G401.6 (cell line): ENCODE data around the gene OSBPL7.

Experiments used
- FAIRE-seq: peaks from 2 replicates; lab custom pipeline; 2012; peaks lifted over from hg19 to GRCh38; lab: Jason Lieb, UNC

OSBPL7 gene

GRCh38 chr17:47821424-47822391 is at the start of gene OSBPL7:
OSBPL7 (minus strand) TSS chr17:47821794; CDS start chr17:47820278, 1,516 bp downstream.
- peak; percentile 77 for FAIRE-seq

GRCh38 chr17:47871048-47871447 is 49.5 kb upstream of the OSBPL7 start:
- FAIRE-seq = no peak

- no peak for FAIRE-seq
These were observed 48.5 kb upstream of the OSBPL7 start for GRCh38 chr17:47870056-47870455.

- no peak for FAIRE-seq
These were observed 47.5 kb upstream of the OSBPL7 start for GRCh38 chr17:47869114-47869513.

- FAIRE-seq = no peak
These were observed 46.4 kb upstream of the OSBPL7 start for GRCh38 chr17:47867813-47868533.

GRCh38 chr17:47866941-47867340 is 45.3 kb upstream of the OSBPL7 start:
- FAIRE-seq = no peak

GRCh38 chr17:47864791-47865216 is 43.2 kb upstream of the OSBPL7 start:
- no peak for FAIRE-seq

GRCh38 chr17:47862621-47863440 is 41.2 kb upstream of the OSBPL7 start:
- FAIRE-seq = no peak

GRCh38 chr17:47860386-47860785 is 38.8 kb upstream of the OSBPL7 start:
- FAIRE-seq = no peak

- FAIRE-seq = no peak
These were observed 36.2 kb upstream of the OSBPL7 start for GRCh38 chr17:47857551-47858455.

- no peak for FAIRE-seq
These were observed 35.2 kb upstream of the OSBPL7 start for GRCh38 chr17:47856830-47857229.

GRCh38 chr17:47855737-47856136 is 34.1 kb upstream of the OSBPL7 start:
- FAIRE-seq = no peak

GRCh38 chr17:47853616-47854015 is 32.0 kb upstream of the OSBPL7 start:
- FAIRE-seq = no peak

- no peak for FAIRE-seq
These were observed 30.7 kb upstream of the OSBPL7 start for GRCh38 chr17:47852113-47852949.

GRCh38 chr17:47851764-47852112 is 30.1 kb upstream of the OSBPL7 start:
- FAIRE-seq = no peak

GRCh38 chr17:47850692-47851573 is 29.3 kb upstream of the OSBPL7 start, which contains the start of gene SP6:
SP6 (minus strand) TSS chr17:47851163; CDS start chr17:47848429, 2,734 bp downstream.
- FAIRE-seq = no peak

GRCh38 chr17:47850373-47850691 is 28.7 kb upstream of the OSBPL7 start:
- FAIRE-seq = no peak

GRCh38 chr17:47848198-47848513 is 26.6 kb upstream of the OSBPL7 start:
- no peak for FAIRE-seq

GRCh38 chr17:47847341-47848197 is 26.0 kb upstream of the OSBPL7 start:
- no peak for FAIRE-seq
